A673 (cell line): Measurements from ENCODE around the gene MGAT5. TPM values are rescaled to one million over a fixed set of nuclear protein-coding genes. Genes with fewer than 3 reads are reported as not detected.

Experiments used
- BruUV-seq: library from RNA; stranded (reverse); fragments of 400-500 nt; replicated peaks from 2 replicates; lab custom pipeline; 2021; lab: Mats Ljungman, UMichigan
- CTCF ChIA-PET: fragments of 300-600 bp; sonication (Branson Sonifier 250); formaldehyde crosslinking; loops from one replicate; lab custom pipeline; 2022; ENCODE audit warnings: antibody characterized with exemption; lab: Charles Lee
- POLR2A ChIA-PET: fragments of 300-600 bp; sonication (Branson Sonifier 250); formaldehyde crosslinking; loops from one replicate; lab custom pipeline; 2022; ENCODE audit warnings: antibody characterized with exemption; ENCODE audit not compliant: low non-redundant PET; lab: Charles Lee
- DNase-seq: peaks from one replicate; pipeline ENCODE4 v3.0.0-alpha.2; 2015; ENCODE audit warnings: low spot score
- H3K27ac ChIP-seq: fragments of 200-600 bp; sonication (generic); 2 replicates; pipeline ENCODE4 v1.5.1; 2016; ENCODE audit warnings: mixed run types, low read depth, mild to moderate bottlenecking, mixed read lengths, antibody characterized with exemption, low read length; ENCODE audit not compliant: poor library complexity, severe bottlenecking
- H3K27me3 ChIP-seq: fragments of 200-600 bp; sonication (generic); replicated peaks from 2 replicates; pipeline ENCODE4 v1.6.1; 2017; ENCODE audit warnings: mixed run types, low read depth, mild to moderate bottlenecking, mixed read lengths, antibody characterized with exemption, low read length; ENCODE audit not compliant: insufficient read depth, poor library complexity
- H3K36me3 ChIP-seq: fragments of 200-600 bp; sonication (generic); 2 replicates; pipeline ENCODE4 v1.6.1; 2016; ENCODE audit warnings: mixed run types, mild to moderate bottlenecking, mixed read lengths, antibody characterized with exemption, low read length; ENCODE audit not compliant: insufficient read depth, poor library complexity, severe bottlenecking
- H3K4me1 ChIP-seq: fragments of 200-600 bp; sonication (generic); 2 replicates; pipeline ENCODE4 v1.6.1; 2017; ENCODE audit warnings: mixed run types, mild to moderate bottlenecking, mixed read lengths, antibody characterized with exemption, low read length; ENCODE audit not compliant: insufficient read depth, poor library complexity, severe bottlenecking
- H3K4me3 ChIP-seq: fragments of 200-600 bp; sonication (generic); 2 replicates; pipeline ENCODE4 v1.5.1; 2016; ENCODE audit warnings: low read depth, mixed run types, mild to moderate bottlenecking, mixed read lengths, low read length; ENCODE audit not compliant: poor library complexity, severe bottlenecking
- H3K9me3 ChIP-seq: fragments of 200-600 bp; sonication (generic); 2 replicates; pipeline ENCODE4 v1.6.1; 2016; ENCODE audit warnings: mixed run types, low read depth, mild to moderate bottlenecking, mixed read lengths, antibody characterized with exemption, low read length; ENCODE audit not compliant: poor library complexity, severe bottlenecking
- EZH2 ChIP-seq: fragments of 200-600 bp; sonication (generic); IDR thresholded peaks from 2 replicates; pipeline ENCODE4 v1.6.1; 2017; ENCODE audit warnings: borderline replicate concordance, low read depth, mild to moderate bottlenecking, mixed read lengths, antibody characterized with exemption, low read length; ENCODE audit not compliant: poor library complexity, severe bottlenecking
- intact Hi-C: fragments of 100-400 bp; cut with micrococcal nuclease; formaldehyde crosslinking; loops from one replicate; pipeline ENCODE4 v1.10.0; 2022; ENCODE audit not compliant: unreplicated experiment
- total RNA-seq: library from RNA; stranded (reverse); gene quantifications from 2 replicates; pipeline ENCODE4 v1.2.3, GENCODE V29; 2021
- TF ChIP-seq, protein P1 (sequence below): fragments of 300-800, 200-600 bp; sonication (generic); conservative IDR thresholded peaks from 2 replicates; pipeline ENCODE4 v1.5.1; 2017; ENCODE audit warnings: low read depth, mild to moderate bottlenecking, antibody characterized with exemption, low read length, moderate library complexity, mixed read lengths

The MGAT5 gene
- total RNA-seq, 1 experiment from 2014 or later: 11.0 TPM

DNA sequence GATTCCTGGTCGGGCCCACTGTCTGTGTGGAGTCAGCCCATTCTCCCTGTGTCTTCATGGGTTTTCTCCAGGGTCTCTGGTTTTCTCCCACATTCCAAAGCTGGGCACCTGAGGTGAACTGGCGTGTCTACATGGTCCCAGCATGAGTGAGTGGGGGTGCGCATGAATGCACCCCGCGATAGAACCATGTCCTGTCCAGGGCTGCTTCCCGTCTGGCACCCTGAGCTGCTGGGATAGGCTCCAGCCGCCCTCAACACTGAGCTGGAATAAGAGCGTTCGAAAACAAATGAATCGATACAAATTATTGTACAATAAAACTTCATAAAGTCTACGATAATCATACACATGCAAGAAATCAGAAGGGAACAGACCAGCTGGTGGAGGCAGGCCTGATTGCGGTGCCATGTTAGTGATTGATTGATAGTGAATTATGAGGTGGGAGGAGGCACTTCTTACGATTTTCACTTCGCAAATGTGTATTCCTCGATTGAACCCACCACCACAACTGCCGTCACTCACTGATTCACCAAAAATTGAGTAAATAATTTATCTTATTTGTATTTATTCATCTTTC, 186.6 kb downstream of the MGAT5 start:
- ChIA-PET POLR2A (no interaction called here), CTCF (no interaction called here)
- intact Hi-C loops: no loop called here
- no TSS peak for BruUV-seq
- Histone ChIP-seq H3K4me1 (no peaks in the 10 kb centered on the region), H3K36me3 (no peaks in the 10 kb centered on the region), H3K27me3 (no peaks in the 10 kb centered on the region), H3K4me3 (no peak overlapping the region), H3K9me3 (no peaks in the 10 kb centered on the region), H3K27ac (no peak overlapping the region)
- TF ChIP-seq, protein P1, sequence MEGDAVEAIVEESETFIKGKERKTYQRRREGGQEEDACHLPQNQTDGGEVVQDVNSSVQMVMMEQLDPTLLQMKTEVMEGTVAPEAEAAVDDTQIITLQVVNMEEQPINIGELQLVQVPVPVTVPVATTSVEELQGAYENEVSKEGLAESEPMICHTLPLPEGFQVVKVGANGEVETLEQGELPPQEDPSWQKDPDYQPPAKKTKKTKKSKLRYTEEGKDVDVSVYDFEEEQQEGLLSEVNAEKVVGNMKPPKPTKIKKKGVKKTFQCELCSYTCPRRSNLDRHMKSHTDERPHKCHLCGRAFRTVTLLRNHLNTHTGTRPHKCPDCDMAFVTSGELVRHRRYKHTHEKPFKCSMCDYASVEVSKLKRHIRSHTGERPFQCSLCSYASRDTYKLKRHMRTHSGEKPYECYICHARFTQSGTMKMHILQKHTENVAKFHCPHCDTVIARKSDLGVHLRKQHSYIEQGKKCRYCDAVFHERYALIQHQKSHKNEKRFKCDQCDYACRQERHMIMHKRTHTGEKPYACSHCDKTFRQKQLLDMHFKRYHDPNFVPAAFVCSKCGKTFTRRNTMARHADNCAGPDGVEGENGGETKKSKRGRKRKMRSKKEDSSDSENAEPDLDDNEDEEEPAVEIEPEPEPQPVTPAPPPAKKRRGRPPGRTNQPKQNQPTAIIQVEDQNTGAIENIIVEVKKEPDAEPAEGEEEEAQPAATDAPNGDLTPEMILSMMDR: no peak
- TF ChIP-seq EZH2: no peak
- no peak for DNase-seq

DNA sequence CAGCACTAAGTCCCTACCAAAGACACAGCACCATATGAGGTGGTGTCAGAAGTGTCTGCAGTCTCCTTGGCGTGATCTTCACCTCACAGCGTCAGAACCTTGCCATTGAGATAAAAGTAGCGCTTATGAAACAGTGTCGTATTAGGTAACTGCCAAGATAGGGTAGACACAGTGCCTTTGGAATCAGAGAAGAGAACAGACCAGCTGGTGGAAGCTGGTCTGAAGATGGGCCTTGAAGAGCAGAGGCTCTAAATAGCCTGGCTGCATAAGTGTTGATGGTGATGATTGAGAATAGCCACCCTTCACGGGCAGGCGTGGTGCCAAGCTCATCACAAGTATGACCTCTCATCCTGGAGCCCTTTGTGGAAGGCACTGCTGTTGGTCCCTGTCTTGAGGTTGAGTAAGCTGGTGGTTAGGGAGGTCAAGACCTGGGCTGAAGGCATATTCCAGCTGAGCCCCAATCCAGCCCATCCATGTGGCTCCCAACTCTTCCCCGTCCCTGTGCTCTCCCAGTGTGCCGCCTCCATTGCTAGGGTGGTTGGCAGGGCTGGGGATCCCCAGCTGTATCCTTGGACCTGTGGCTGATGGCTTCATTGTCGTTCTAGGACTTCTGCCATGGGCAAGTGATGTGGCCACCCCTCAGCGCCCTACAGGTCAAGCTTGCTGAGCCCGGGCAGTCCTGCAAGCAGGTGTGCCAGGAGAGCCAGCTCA, 187.4 kb downstream of the MGAT5 start:
- DNase-seq: no peak
- no TSS peak for BruUV-seq
- Histone ChIP-seq H3K9me3 (no peaks in the 10 kb centered on the region), H3K4me1 (no peaks in the 10 kb centered on the region), H3K36me3 (no peaks in the 10 kb centered on the region), H3K4me3 (no peak overlapping the region), H3K27ac (no peak overlapping the region), H3K27me3 (no peaks in the 10 kb centered on the region)
- intact Hi-C loops: no loop called here
- ChIA-PET POLR2A (no interaction called here), CTCF (no interaction called here)
- no peak for TF ChIP-seq EZH2
- TF ChIP-seq, protein P1: no peak

DNA sequence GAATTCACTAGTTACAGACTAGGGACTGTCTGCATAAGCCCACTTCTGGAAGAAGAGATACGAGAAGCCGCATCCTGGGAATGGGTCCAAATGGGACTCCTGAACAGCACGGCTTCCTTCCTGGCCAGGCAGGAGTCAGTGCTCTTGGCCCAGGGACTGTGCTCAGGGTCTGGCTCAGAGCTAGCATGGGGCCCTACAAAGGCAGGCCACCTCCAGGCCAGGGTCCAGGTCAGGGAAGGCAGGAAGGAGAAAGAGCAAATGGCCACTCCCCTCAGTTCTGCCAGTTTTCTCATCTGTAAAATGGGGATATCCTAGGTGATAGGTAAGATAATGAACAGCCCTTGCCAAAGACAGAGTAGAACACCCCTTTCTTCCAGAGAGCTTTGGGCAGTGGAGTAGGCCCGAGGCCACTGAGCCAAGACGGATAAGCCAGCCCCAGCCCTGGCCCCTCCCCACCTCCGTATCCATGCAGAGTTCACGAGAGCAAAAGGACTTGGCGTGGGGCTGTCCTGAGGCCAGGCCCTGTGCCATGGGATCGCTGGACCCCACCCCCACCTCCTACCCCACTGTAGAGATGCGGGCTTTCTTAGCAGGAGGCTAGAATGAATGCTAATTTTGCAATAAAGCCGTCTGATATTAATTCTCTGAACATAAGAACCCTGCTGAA, 190.1 kb downstream of the MGAT5 start:
- TF ChIP-seq, protein P1: no peak
- TF ChIP-seq EZH2: no peak
- intact Hi-C loops: no loop called here
- DNase-seq: no peak
- ChIA-PET CTCF (no interaction called here), POLR2A (no interaction called here)
- H3K36me3 ChIP-seq: no peaks in the 10 kb centered on the region
- BruUV-seq: no TSS peak
- no peaks in the 10 kb centered on the region for H3K9me3 ChIP-seq
- H3K4me3 ChIP-seq: no peak overlapping the region
- H3K27ac ChIP-seq: no peak overlapping the region
- no peaks in the 10 kb centered on the region for H3K27me3 ChIP-seq
- H3K4me1 ChIP-seq: no peaks in the 10 kb centered on the region
